CD4-positive, alpha-beta T cell treated with Interleukin-6 for 4 hours (primary cell): ENCODE data around the gene MKRN1.
"Not testable (repeated sequence)": the region's sequence is repeated elsewhere in the genome, so short reads cannot be mapped to it uniquely, and the experiment has no call there.

Experiments
- DNase-seq: peaks from one replicate; pipeline ENCODE4 v3.0.0-alpha.2; 2020; ENCODE audit warnings: mixed read lengths

MKRN1 gene

DNA sequence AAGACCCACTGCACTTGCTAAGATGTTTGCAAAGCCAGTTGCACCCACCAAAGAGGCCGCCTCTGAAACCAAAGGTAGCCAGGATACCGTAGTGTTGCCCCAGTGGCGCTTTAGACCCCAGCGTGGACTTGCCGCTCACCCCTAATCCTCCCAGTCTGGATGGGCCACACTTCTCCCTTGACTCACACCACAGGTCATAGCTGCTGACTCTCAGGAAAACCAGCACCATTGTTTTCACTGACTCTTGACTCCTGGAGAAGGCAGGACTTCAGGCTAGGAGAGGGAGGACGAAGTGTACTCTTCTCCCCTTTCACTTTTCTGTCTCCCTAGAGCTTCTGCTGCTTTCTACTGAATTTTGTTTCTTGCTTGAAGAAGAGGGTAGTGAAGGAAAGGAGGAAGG is 53.2 kb downstream of the MKRN1 start:
- DNase-seq, result no peak

DNA sequence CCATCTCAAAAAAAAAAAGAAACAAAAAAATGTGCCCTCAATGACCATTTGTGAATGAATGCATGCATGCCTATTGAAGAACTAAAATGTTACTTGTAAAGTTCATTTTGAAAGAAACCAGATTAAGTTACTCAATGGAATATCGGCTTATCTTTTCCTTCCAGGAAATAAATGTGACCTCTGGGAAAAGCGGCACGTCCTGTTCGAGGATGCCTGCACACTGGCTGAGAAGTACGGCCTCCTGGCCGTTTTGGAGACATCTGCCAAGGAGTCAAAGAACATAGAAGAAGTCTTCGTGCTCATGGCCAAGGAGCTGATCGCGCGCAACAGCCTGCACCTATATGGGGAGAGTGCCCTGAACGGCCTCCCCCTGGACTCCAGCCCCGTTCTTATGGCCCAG is 53.6 kb downstream of the MKRN1 start:
- no peak for DNase-seq

DNA sequence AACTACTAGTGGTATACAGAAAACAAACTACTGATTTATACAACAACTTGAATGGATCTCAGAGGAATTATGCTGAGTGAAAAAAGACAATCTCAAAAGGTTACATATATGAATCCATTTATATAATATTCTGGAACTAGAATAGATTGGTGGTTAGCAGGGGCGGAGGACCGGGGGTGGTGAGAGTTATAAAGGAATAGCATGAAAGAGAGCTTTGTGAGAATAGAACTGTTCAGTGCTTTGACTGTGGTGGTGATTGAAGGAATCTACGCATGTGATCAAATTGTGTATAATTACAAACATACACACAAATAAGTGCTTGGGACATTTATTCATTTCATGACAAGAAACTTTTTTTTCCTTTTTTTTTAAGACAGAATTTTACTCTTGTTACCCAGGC is 55.8 kb downstream of the MKRN1 start:
- DNase-seq, result no peak

DNA sequence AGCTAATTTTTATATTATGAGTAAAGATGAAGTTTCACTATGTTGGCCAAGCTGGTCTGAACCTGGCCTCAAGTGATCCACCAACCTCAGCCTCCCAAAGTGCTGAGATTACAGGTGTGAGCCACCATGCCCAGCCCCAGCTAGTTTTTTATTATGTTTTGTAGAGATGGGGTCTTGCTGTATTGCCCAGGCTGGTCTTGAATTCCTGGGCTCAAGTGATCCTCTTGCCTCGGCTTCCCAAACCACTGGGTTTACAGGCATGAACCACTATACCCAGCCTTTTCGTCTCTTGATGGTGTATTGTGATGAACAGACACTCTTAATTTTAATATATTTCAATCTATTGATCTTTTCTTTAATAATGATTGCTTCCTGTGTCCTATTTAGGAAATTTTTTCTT is 57.8 kb downstream of the MKRN1 start:
- no peak for DNase-seq

DNA sequence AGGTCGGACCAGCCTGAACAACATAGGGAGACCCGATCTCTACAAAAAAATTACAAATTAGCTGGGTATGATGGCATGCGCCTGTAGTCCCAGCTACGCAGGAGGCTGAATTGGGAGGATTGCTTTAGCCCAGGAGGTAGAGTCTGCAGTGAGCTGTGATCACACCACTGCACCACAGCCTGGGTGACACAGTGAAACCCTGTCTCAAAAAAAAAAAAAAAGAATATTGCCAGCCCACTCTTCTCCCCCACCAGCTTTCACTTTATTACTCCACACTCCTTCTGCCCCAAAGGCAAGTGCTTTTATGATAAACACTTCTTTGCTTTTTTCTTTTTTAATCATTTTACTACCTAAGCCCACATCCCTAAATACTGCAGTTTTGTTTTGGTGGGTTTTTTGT is 60.7 kb downstream of the MKRN1 start:
- no peak for DNase-seq

DNA sequence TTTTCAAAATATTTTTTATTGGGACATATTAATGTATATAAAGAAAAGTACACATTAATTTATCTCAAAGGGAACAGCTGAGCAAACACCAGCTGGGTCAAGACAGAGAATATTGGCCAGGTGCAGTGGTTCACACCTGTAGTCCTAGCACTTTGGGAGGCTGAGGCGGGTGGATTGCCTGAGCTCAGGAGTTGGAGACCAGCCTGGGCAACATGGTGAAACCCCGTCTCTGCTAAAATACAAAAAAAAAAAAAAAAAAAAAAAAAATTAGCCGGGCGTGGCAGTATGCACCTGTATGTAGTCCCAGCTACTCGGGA is 61.2 kb downstream of the MKRN1 start:
- not testable (repeated sequence) for DNase-seq

DNA sequence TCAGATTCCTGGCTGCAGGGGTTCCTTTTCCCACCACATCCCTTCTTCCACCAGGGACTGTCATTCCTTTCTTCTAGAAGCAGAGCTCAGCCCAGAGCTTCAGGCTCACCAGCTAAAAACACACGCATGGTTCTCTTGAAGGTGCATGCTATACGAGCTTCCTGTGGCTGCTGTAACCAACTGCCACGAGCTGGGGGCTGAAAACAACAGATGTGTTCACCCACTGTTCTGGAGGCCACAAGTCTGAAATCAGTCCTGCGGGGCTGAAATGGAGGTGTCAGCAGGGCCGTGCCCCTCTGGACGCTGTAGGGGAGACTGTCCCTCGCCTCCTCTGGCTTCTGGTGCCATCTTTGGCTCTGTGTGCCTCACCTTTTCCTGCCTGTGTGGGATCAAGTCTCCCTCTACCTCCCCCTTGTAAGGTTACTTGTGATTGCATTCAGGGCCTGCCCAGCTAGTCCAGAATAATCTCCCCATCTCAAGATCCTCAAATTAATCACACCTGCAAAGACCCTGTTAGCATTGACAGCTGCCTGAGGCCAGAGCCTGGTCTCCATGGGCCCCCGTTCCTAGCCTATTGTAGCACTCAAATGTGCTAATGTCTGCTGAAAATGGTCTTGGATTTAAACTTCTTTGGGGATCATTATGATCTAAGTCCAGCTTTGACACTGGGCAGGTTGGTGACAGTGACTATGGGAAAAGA is 61.7 kb downstream of the MKRN1 start:
- no peak for DNase-seq

DNA sequence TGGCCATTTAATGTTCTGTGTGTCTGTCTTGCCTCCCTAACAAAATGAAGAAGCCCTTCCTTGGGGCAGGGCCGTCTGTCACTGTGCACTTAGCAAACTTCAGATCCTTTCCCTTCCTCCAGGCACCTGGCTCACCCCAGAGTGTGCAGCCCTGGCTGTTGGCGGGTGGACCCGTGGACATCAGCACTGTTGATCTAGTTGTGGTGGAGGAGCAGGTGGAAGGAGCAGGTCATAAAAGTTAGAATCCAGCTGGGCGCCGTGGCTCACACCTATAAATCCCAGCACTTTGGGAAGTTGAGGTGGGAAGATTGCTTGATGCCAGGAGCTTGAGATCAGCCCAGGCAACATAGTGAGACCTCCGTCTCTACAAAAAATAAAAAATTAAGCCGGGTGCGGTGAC is 62.7 kb downstream of the MKRN1 start:
- no peak for DNase-seq

DNA sequence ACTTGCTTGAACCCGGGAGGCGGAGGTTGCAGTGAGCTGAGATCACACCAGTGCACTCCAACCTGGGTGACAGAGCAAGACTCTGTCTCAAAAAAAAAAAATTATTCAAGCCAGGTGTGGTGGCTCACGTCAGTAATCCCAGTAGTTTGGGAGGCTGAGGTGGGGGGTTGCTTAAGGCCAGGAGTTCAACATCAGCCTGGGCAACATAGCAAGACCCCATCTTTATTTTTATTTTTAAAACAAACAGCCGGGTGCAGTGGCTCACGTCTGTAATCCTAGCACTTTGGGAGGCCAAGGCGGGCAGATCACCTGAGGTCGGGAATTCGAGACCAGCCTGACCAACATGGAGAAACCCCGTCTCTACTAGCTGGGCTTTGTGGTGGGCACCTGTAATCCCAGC is 63.5 kb downstream of the MKRN1 start:
- DNase-seq, result not testable (repeated sequence)

DNA sequence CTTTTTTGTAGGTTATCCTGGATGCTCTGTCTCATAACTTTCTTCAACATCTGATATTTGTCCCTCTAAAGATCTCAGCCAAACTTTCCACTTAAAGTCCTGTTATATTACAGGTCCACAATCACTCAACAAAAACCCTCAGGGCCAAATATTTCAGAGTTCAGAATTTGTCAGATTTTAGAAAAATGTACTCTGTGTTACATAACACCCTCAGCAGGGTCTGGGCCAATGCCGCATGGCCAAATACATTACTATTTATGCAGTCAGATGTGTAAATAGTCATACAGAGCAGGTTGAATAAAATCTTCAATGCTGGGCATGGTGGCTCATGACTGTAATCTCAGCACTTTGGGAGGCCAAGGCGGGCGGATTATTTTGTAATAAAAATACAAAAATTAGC is 63.9 kb downstream of the MKRN1 start:
- no peak for DNase-seq

DNA sequence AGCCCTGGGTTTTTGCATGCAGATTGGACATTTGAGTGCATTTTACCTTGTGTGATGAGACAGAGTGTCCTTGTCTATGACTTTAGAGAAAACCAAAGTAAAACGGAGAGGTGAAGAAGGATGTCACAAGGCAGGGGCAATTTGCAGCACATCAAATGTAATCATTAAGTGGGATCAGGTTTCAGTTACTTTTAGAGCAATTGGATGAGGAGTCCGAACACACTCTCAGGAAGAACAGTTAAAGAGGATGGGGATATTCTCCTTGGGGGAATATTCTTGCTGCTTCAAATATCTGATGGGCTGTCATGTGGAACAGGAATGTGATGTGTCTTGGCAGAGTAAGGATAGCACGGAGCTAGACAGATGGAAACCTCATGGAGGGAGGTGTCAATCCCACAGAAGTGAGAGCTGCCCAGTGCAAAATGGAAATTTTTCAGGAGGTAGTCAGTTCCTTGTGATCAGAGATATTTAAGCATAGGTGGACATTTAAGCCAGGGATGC is 74.7 kb downstream of the MKRN1 start:
- DNase-seq, result no peak

DNA sequence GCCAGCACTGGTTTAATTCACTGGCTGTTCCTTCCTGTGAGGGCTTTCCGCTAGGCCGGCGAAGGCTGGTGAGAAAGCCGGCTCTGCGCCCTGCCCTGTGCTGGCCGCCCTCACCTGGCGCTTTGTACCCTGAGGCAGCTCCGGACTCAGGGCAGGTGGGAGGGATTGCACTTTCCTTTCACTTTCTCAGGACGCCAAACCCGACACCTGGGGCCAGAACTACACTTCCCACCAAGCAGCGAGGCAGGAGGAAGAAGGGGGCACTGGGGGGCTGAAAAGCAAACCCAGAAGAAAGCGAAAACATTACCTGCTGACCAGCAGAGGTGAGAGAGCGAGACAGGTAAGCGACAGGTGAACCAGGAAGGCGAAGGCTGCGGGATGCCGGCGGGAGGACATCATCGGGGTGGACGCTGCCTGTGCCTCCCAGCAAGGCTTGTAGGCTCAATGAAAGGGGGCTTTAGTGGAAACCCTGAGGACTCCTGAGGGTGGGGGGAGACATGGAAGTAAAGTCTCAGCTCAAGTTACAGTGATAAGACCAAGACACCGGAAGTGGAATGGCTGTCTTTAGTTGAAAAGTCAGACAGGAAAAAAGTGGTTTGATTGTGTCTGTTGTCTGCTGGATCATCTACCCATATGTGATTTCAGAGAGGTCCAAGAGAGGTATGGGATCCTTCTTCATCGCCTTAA is 75.3 kb downstream of the MKRN1 start, which contains the start of gene RAB19:
Gene RAB19 (plus strand): TSS at position 181 of the 687 bp plus-strand sequence. CDS start 3,589 bp downstream, outside the sequence.
- DNase-seq, result peak; percentile 68
